Raji (cell line): ENCODE data around the gene LAMA5.
A peak's percentile ranks its signal among the peaks of the same experiment; 100 is the strongest.

Source experiments
- POLR2A ChIP-seq: IDR thresholded peaks from 2 replicates; pipeline ENCODE4 v1.6.1; 2011; ENCODE audit warnings: low read depth, low read length, control low read depth; ENCODE audit not compliant: insufficient read depth

Gene LAMA5

GRCh38 chr20:62408055-62408454 is 40.9 kb upstream of the LAMA5 start:
- no peak for TF ChIP-seq POLR2A

GRCh38 chr20:62407221-62407992 is 40.3 kb upstream of the LAMA5 start, which contains the start of gene CABLES2:
Gene CABLES2, minus strand, starts transcription at chr20:62407285. Its CDS starts 9 bp downstream, at chr20:62407276.
- TF ChIP-seq POLR2A: peak; percentile 59

- TF ChIP-seq POLR2A: no peak
Measured at GRCh38 chr20:62406635-62407176, 39.6 kb upstream of the LAMA5 start.

GRCh38 chr20:62405981-62406513 is 38.9 kb upstream of the LAMA5 start:
- TF ChIP-seq POLR2A: no peak

GRCh38 chr20:62405108-62405980 is 38.2 kb upstream of the LAMA5 start:
- TF ChIP-seq POLR2A: no peak

GRCh38 chr20:62404761-62405107 is 37.6 kb upstream of the LAMA5 start:
- no peak for TF ChIP-seq POLR2A

GRCh38 chr20:62404112-62404665 is 37.1 kb upstream of the LAMA5 start:
- TF ChIP-seq POLR2A: no peak

- no peak for TF ChIP-seq POLR2A
Measured at GRCh38 chr20:62403331-62403730, 36.2 kb upstream of the LAMA5 start.

GRCh38 chr20:62402456-62403150 is 35.5 kb upstream of the LAMA5 start:
- no peak for TF ChIP-seq POLR2A

- TF ChIP-seq POLR2A: no peak
Measured at GRCh38 chr20:62401331-62401779, 34.2 kb upstream of the LAMA5 start.

GRCh38 chr20:62400541-62400940 is 33.4 kb upstream of the LAMA5 start:
- TF ChIP-seq POLR2A: no peak

- no peak for TF ChIP-seq POLR2A
Measured at GRCh38 chr20:62400021-62400420, 32.9 kb upstream of the LAMA5 start.

- TF ChIP-seq POLR2A: no peak
Measured at GRCh38 chr20:62398120-62398821, 31.2 kb upstream of the LAMA5 start.

- no peak for TF ChIP-seq POLR2A
Measured at GRCh38 chr20:62396367-62397239, 29.5 kb upstream of the LAMA5 start.
